GM23338 (cell line): Measurements from ENCODE around the gene ATXN7L1. TPM values are rescaled to one million over a fixed set of nuclear protein-coding genes. Genes with fewer than 3 reads are reported as not detected.

Source experiments
- ATAC-seq: fragments of 200-7000 bp; cut with Tn5 transposase; 3 replicates; pipeline ENCODE4 v1.9.1; 2020
- DNase-seq: peaks from one replicate; pipeline ENCODE4 v3.0.0-alpha.2; 2015; ENCODE audit warnings: low spot score
- H2AFZ ChIP-seq: fragments of 200-600 bp; sonication (generic); 2 replicates; pipeline ENCODE4 v1.8.0; 2016; ENCODE audit warnings: antibody characterized with exemption, mild to moderate bottlenecking, moderate library complexity
- H3F3A ChIP-seq: fragments of 200-600 bp; sonication (generic); replicated peaks from 2 replicates; pipeline ENCODE4 v1.8.0; 2017; ENCODE audit warnings: antibody characterized with exemption, mixed run types, low read depth
- H3K27ac ChIP-seq: fragments of 200-600 bp; sonication (generic); 2 replicates; pipeline ENCODE4 v1.6.1; 2016; ENCODE audit warnings: low read depth
- H3K27me3 ChIP-seq: fragments of 200-600 bp; sonication (generic); 2 replicates; pipeline ENCODE4 v1.8.0; 2016; ENCODE audit warnings: mild to moderate bottlenecking, mixed run types, moderate library complexity; ENCODE audit not compliant: insufficient read depth
- H3K36me3 ChIP-seq: fragments of 200-600 bp; sonication (generic); 2 replicates; pipeline ENCODE4 v1.8.0; 2016; ENCODE audit warnings: mild to moderate bottlenecking; ENCODE audit not compliant: insufficient read depth
- H3K4me1 ChIP-seq: fragments of 200-600 bp; sonication (generic); 2 replicates; pipeline ENCODE4 v1.8.0; 2016; ENCODE audit warnings: mild to moderate bottlenecking, moderate library complexity; ENCODE audit not compliant: insufficient read depth
- H3K4me2 ChIP-seq: fragments of 200-600 bp; sonication (generic); 2 replicates; pipeline ENCODE4 v1.7.1; 2017; ENCODE audit warnings: mixed run types
- H3K4me3 ChIP-seq: fragments of 200-600 bp; sonication (generic); 2 replicates; pipeline ENCODE4 v1.6.1; 2016; ENCODE audit warnings: mixed run types
- H3K79me2 ChIP-seq: fragments of 200-600 bp; sonication (generic); replicated peaks from 2 replicates; pipeline ENCODE4 v1.8.0; 2017; ENCODE audit warnings: mild to moderate bottlenecking; ENCODE audit not compliant: insufficient read depth
- H3K9me2 ChIP-seq: fragments of 200-600 bp; sonication (generic); 2 replicates; pipeline ENCODE4 v1.8.0; 2017; ENCODE audit not compliant: insufficient read depth
- H4K20me1 ChIP-seq: fragments of 200-600 bp; sonication (generic); replicated peaks from 2 replicates; pipeline ENCODE4 v1.8.0; 2017; ENCODE audit warnings: mild to moderate bottlenecking; ENCODE audit not compliant: insufficient read depth
- H3K27ac Mint-ChIP-seq: 2 replicates; pipeline ENCODE4 v1.8.0; 2020; ENCODE audit warnings: inconsistent platforms, mild to moderate bottlenecking, moderate library complexity, mixed read lengths
- H3K27me3 Mint-ChIP-seq: 3 replicates; pipeline ENCODE4 v1.8.0; 2022; ENCODE audit warnings: low read depth, mild to moderate bottlenecking, moderate library complexity, mixed read lengths, inconsistent platforms; ENCODE audit not compliant: insufficient read depth, poor library complexity
- H3K36me3 Mint-ChIP-seq: 3 replicates; pipeline ENCODE4 v1.8.0; 2021; ENCODE audit warnings: low read depth, mild to moderate bottlenecking, inconsistent platforms, moderate library complexity, mixed read lengths
- H3K4me1 Mint-ChIP-seq: 3 replicates; pipeline ENCODE4 v1.8.0; 2020; ENCODE audit warnings: mild to moderate bottlenecking, inconsistent platforms, mixed read lengths
- H3K4me3 Mint-ChIP-seq: 3 replicates; pipeline ENCODE4 v1.8.0; 2021; ENCODE audit warnings: moderate library complexity, mild to moderate bottlenecking, inconsistent platforms, mixed read lengths
- H3K9me3 Mint-ChIP-seq: 3 replicates; pipeline ENCODE4 v1.8.0; 2020; ENCODE audit warnings: moderate library complexity, mild to moderate bottlenecking, inconsistent platforms, mixed read lengths
- CREB1 ChIP-seq: fragments of 250-450 bp; sonication (Bioruptor Pico); IDR thresholded peaks from 2 replicates; pipeline ENCODE4 v1.5.0; 2020; ENCODE audit warnings: low read depth, mild to moderate bottlenecking, moderate library complexity
- CTCF ChIP-seq, 2 experiments: fragments of 200-600 bp in 1 of 2; sonication (generic) in 1 of 2; conservative IDR thresholded peaks; 2 replicates each; pipeline versions ENCODE4 v1.5.1 to v1.6.1; 2016 to 2017; ENCODE audit warnings: antibody characterized with exemption in 2 of 2, low read depth in 2 of 2, mild to moderate bottlenecking in 2 of 2, moderate library complexity in 1 of 2
- ETS1 ChIP-seq: IDR thresholded peaks from 2 replicates; pipeline ENCODE4 v1.6.1; 2016; ENCODE audit warnings: antibody characterized with exemption
- EZH2 ChIP-seq: fragments of 200-600 bp; sonication (generic); IDR thresholded peaks from one replicate; pipeline ENCODE4 v1.8.0; 2017; ENCODE audit warnings: antibody characterized with exemption, mild to moderate bottlenecking, low read depth; ENCODE audit not compliant: unreplicated experiment
- EZH2phosphoT487 ChIP-seq: fragments of 200-600 bp; sonication (generic); IDR thresholded peaks from one replicate; pipeline ENCODE4 v1.8.1; 2018; ENCODE audit warnings: antibody characterized with exemption; ENCODE audit not compliant: unreplicated experiment
- POLR2AphosphoS5 ChIP-seq: IDR thresholded peaks from 2 replicates; pipeline ENCODE4 v1.6.1; 2016; ENCODE audit warnings: antibody characterized with exemption, low read depth
- REST ChIP-seq: IDR thresholded peaks from one replicate; pipeline ENCODE4 v1.6.1; 2018; ENCODE audit warnings: antibody characterized with exemption; ENCODE audit not compliant: unreplicated experiment
- STAT1 ChIP-seq: IDR thresholded peaks from one replicate; pipeline ENCODE4 v1.6.1; 2016; ENCODE audit warnings: antibody characterized with exemption; ENCODE audit not compliant: unreplicated experiment
- ZNF114 ChIP-seq: fragments of 250-450 bp; sonication (Bioruptor Pico); IDR thresholded peaks from 2 replicates; pipeline ENCODE4 v1.5.0; 2020; ENCODE audit warnings: mild to moderate bottlenecking, moderate library complexity
- ZNF331 ChIP-seq: fragments of 250-450 bp; sonication (Bioruptor Pico); IDR thresholded peaks from 2 replicates; pipeline ENCODE4 v1.5.0; 2020; ENCODE audit warnings: low read depth, mild to moderate bottlenecking, moderate library complexity
- ZNF462 ChIP-seq: fragments of 250-450 bp; sonication (Bioruptor Pico); IDR thresholded peaks from 2 replicates; pipeline ENCODE4 v1.5.0; 2020; ENCODE audit warnings: mild to moderate bottlenecking, moderate library complexity
- polyA plus RNA-seq: library from polyadenylated mRNA; unstranded; fragments of >200 nt; fragmentation: Nextera tagmentation; extraction: Ambion mirVana; gene quantifications from 2 replicates; pipeline ENCODE4 v1.2.1, GENCODE V29; 2016
- total RNA-seq: library from RNA; depleted of rRNA; stranded (reverse); fragments of >200 nt; shearing (Covaris generic); gene quantifications from 2 replicates; pipeline ENCODE4 v1.2.3, GENCODE V29; 2014

Gene ATXN7L1
- total and polyA plus RNA-seq, 2 experiments from 2014 or later: 22.8 to 29.8 TPM

- H3K9me2 ChIP-seq: no peaks in the 10 kb centered on the region
- H3K4me2 ChIP-seq: no peak overlapping the region
- H3K27ac ChIP-seq: no peak overlapping the region
- no peak overlapping the region for H2AFZ ChIP-seq
- H4K20me1 ChIP-seq: 0 out of 2 replicates have a peak, but pooled peaks cover 8% of the 10 kb centered on the region
- H3K4me3 ChIP-seq: no peak overlapping the region
- no peak for ATAC-seq
- DNase-seq: no peak
- H3F3A ChIP-seq: peaks cover 7% of the 10 kb centered on the region; the same call in 1 of the 2 replicates
- TF ChIP-seq ZNF114 (CRISPR knock-in tag) (no peak), EZH2 (no peak), CTCF (conservative IDR thresholded peaks at IDR 0.05; ENCODE audit: low read depth in 2 of 2) (no peak), ZNF462 (no peak), EZH2phosphoT487 (no peak), CREB1 (CRISPR knock-in tag) (no peak), POLR2AphosphoS5 (no peak), STAT1 (no peak), ETS1 (no peak), REST (no peak), ZNF331 (CRISPR knock-in tag) (no peak)
- Mint-ChIP-seq H3K36me3 (peaks cover 98% of the 10 kb centered on the region), H3K4me1 (peaks cover 15% of the 10 kb centered on the region), H3K9me3 (peaks cover 15% of the 10 kb centered on the region), H3K4me3 (no peak overlapping the region), H3K27ac (no peak overlapping the region), H3K27me3 (peaks cover 2% of the 10 kb centered on the region)
- no peaks in the 10 kb centered on the region for H3K27me3 ChIP-seq
- H3K4me1 ChIP-seq: peaks cover 4% of the 10 kb centered on the region; the same call in 1 of the 2 replicates
- peaks cover 29% of the 10 kb centered on the region for H3K36me3 ChIP-seq
- H3K79me2 ChIP-seq: peaks cover 16% of the 10 kb centered on the region
Observed at GRCh38 chr7:105623378-105623777, 253.0 kb downstream of the ATXN7L1 start.
